Keratinocyte (primary cell): ENCODE results near the gene NEBL. TPM values are rescaled to one million over a fixed set of nuclear protein-coding genes. Genes with fewer than 3 reads are reported as not detected.

Experiments
- DNase-seq: peaks from one replicate; pipeline ENCODE4 v3.0.0-alpha.2; 2011; ENCODE audit warnings: low read depth, missing footprints, low spot score
- FAIRE-seq: peaks from 2 replicates; lab custom pipeline; 2011; peaks lifted over from hg19 to GRCh38; lab: Jason Lieb, UNC
- H2AFZ ChIP-seq: 2 replicates; pipeline ENCODE4 v1.6.0; 2012; ENCODE audit warnings: low read length, control low read depth, inconsistent platforms; ENCODE audit not compliant: control insufficient read depth
- H3K27ac ChIP-seq: 2 replicates; pipeline ENCODE4 v1.5.1; 2011; ENCODE audit warnings: low read length; ENCODE audit not compliant: control insufficient read depth, insufficient read depth
- H3K27me3 ChIP-seq: 3 replicates; pipeline ENCODE4 v1.6.0; 2011; ENCODE audit warnings: low read length; ENCODE audit not compliant: control insufficient read depth, insufficient read depth; ENCODE audit errors: extremely low read depth
- H3K36me3 ChIP-seq, 2 experiments: 2 replicates in 1 of 2; 3 replicates in 1 of 2; pipeline ENCODE4 v1.5.1; 2011; ENCODE audit warnings: low read length in 2 of 2, mild to moderate bottlenecking in 1 of 2; ENCODE audit not compliant: control insufficient read depth in 2 of 2, insufficient read depth in 2 of 2; ENCODE audit errors: extremely low read depth in 1 of 2
- H3K4me1 ChIP-seq: 3 replicates; pipeline ENCODE4 v1.5.1; 2011; ENCODE audit warnings: low read length; ENCODE audit not compliant: control insufficient read depth, insufficient read depth; ENCODE audit errors: extremely low read depth
- H3K4me2 ChIP-seq: 3 replicates; pipeline ENCODE4 v1.6.0; 2011; ENCODE audit warnings: low read depth, low read length; ENCODE audit not compliant: control insufficient read depth, insufficient read depth; ENCODE audit errors: extremely low read depth
- H3K4me3 ChIP-seq, 3 experiments: fragments of 200-600 bp in 1 of 3; sonication (generic) in 1 of 3; 2 replicates in 2 of 3; 3 replicates in 1 of 3; pipeline ENCODE4 v1.5.1; 2011 to 2016; ENCODE audit warnings: low read length in 3 of 3, mild to moderate bottlenecking in 3 of 3, control low read depth in 2 of 3, inconsistent platforms in 1 of 3, low read depth in 1 of 3, mixed read lengths in 1 of 3, mixed run types in 1 of 3, moderate library complexity in 1 of 3; ENCODE audit not compliant: control insufficient read depth in 2 of 3, insufficient read depth in 2 of 3; ENCODE audit errors: extremely low read depth in 1 of 3
- H3K79me2 ChIP-seq: 2 replicates; pipeline ENCODE4 v1.6.0; 2012; ENCODE audit warnings: low read length; ENCODE audit not compliant: control insufficient read depth, insufficient read depth
- H3K9ac ChIP-seq: 3 replicates; pipeline ENCODE4 v1.6.0; 2011; ENCODE audit warnings: low read length; ENCODE audit not compliant: control insufficient read depth, insufficient read depth; ENCODE audit errors: extremely low read depth
- H3K9me1 ChIP-seq: 3 replicates; pipeline ENCODE4 v1.6.0; 2011; ENCODE audit warnings: low read length; ENCODE audit not compliant: control insufficient read depth, insufficient read depth; ENCODE audit errors: extremely low read depth
- H3K9me3 ChIP-seq: 2 replicates; pipeline ENCODE4 v1.5.1; 2012; ENCODE audit warnings: low read depth, low read length; ENCODE audit not compliant: control insufficient read depth
- H4K20me1 ChIP-seq: 3 replicates; pipeline ENCODE4 v1.6.0; 2011; ENCODE audit warnings: low read length; ENCODE audit not compliant: control insufficient read depth, insufficient read depth; ENCODE audit errors: extremely low read depth
- CTCF ChIP-seq, 3 experiments: IDR thresholded peaks in 1 of 3; conservative IDR thresholded peaks in 1 of 3; optimal IDR thresholded peaks in 1 of 3; 2 replicates in 2 of 3; 3 replicates in 1 of 3; pipeline versions ENCODE3 to v1.5.1; 2011; ENCODE audit warnings: low read length in 3 of 3, mild to moderate bottlenecking in 3 of 3, moderate library complexity in 2 of 3, control low read depth in 1 of 3, inconsistent platforms in 1 of 3; ENCODE audit not compliant: insufficient read depth in 2 of 3; ENCODE audit errors: extremely low read depth in 1 of 3
- EZH2 ChIP-seq: IDR thresholded peaks from one replicate; pipeline ENCODE4 v1.6.1; 2012; ENCODE audit warnings: inconsistent platforms, mild to moderate bottlenecking, low read length, moderate library complexity
- dilution Hi-C: fragments of 300-500 bp; cut with MboI; formaldehyde crosslinking; loops from one replicate; pipeline ENCODE4 v1.7.0; 2020; ENCODE audit warnings: low sequenced_read_pairs; ENCODE audit not compliant: extremely low pct_ligation_motif_present
- polyA plus RNA-seq, 5 experiments: library from polyadenylated mRNA; depleted of rRNA in 3 of 5; stranded (reverse) in 3 of 5; stranded (forward) in 1 of 5; unstranded in 1 of 5; fragments of >200 nt; gene quantifications; 1 replicate in 1 of 5; 2 replicates in 3 of 5; 3 replicates in 1 of 5; pipeline versions ENCODE4 v1.2.1 to v1.2.3, GENCODE V29; 2011 to 2012; ENCODE audit warnings: missing spikeins in 2 of 5, low read depth in 1 of 5, low replicate concordance in 1 of 5

NEBL gene
- polyA plus RNA-seq, 1 donor (not counting 4 experiments of a cell fraction or from before 2014, with no cell fraction given), result 4.5 TPM

- no peaks in the 10 kb centered on the region for H3K36me3 ChIP-seq
- H3K27me3 ChIP-seq, result no peaks in the 10 kb centered on the region
- no peaks in the 10 kb centered on the region for H3K9me3 ChIP-seq
- no peak for DNase-seq
- FAIRE-seq, result no peak
- H3K79me2 ChIP-seq, result no peaks in the 10 kb centered on the region
- H2AFZ ChIP-seq, result no peak overlapping the region
- H3K9me1 ChIP-seq, result no peaks in the 10 kb centered on the region
- H3K4me3 ChIP-seq, result no peak overlapping the region
- no peaks in the 10 kb centered on the region for H4K20me1 ChIP-seq
- dilution Hi-C loops, result no loop called here
- no peak overlapping the region for H3K4me2 ChIP-seq
- no peak overlapping the region for H3K9ac ChIP-seq
- TF ChIP-seq CTCF (optimal IDR thresholded peaks at IDR 0.05 in 1 of 3, IDR thresholded peaks at IDR 0.05 in 1 of 3, conservative IDR thresholded peaks at IDR 0.05 in 1 of 3; ENCODE audit: extremely low read depth in 1 of 3, insufficient read depth in 2 of 3, low read length in 3 of 3), result no peak
- no peak for TF ChIP-seq EZH2
- H3K4me1 ChIP-seq, result no peaks in the 10 kb centered on the region
- no peak overlapping the region for H3K27ac ChIP-seq
Observed at GRCh38 chr10:20870834-20871233, 26.3 kb downstream of the NEBL start.

DNA sequence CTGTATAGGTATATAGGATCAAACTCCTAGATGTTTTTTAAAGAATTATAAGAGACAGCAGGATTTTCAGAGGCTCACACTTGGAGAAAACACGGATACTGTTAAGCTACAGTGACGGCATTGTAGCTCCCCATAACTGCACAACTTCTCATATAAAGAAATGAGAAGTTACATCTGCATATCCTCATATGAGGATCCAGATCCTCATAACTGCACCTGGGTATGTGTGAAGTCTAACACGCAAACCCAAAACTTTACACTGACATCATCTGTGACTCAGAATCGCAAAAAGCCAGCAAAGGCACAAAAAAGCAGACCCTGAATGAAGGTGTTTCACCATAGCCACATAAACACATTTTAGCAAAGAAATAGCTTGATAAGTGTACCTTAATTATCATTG, 34.1 kb downstream of the NEBL start:
- H3K27me3 ChIP-seq, result no peaks in the 10 kb centered on the region
- H3K4me3 ChIP-seq, result no peak overlapping the region
- no peak overlapping the region for H3K9ac ChIP-seq
- dilution Hi-C loops, result no loop called here
- no peaks in the 10 kb centered on the region for H3K9me3 ChIP-seq
- no peaks in the 10 kb centered on the region for H4K20me1 ChIP-seq
- DNase-seq (no peak), FAIRE-seq (no peak)
- H3K79me2 ChIP-seq, result no peaks in the 10 kb centered on the region
- H3K36me3 ChIP-seq, result no peaks in the 10 kb centered on the region
- H3K9me1 ChIP-seq, result no peaks in the 10 kb centered on the region
- TF ChIP-seq EZH2 (no peak), CTCF (optimal IDR thresholded peaks at IDR 0.05 in 1 of 3, IDR thresholded peaks at IDR 0.05 in 1 of 3, conservative IDR thresholded peaks at IDR 0.05 in 1 of 3; ENCODE audit: extremely low read depth in 1 of 3, insufficient read depth in 2 of 3, low read length in 3 of 3) (no peak)
- no peaks in the 10 kb centered on the region for H3K4me1 ChIP-seq
- no peak overlapping the region for H3K4me2 ChIP-seq
- no peak overlapping the region for H3K27ac ChIP-seq
- no peak overlapping the region for H2AFZ ChIP-seq
